ENCODE data around the gene LRRC71. TPM values are rescaled to one million over a fixed set of nuclear protein-coding genes. Genes with fewer than 3 reads are reported as not detected.

LRRC71 gene
- total RNA-seq, 1 donor = 0.36 TPM

DNA sequence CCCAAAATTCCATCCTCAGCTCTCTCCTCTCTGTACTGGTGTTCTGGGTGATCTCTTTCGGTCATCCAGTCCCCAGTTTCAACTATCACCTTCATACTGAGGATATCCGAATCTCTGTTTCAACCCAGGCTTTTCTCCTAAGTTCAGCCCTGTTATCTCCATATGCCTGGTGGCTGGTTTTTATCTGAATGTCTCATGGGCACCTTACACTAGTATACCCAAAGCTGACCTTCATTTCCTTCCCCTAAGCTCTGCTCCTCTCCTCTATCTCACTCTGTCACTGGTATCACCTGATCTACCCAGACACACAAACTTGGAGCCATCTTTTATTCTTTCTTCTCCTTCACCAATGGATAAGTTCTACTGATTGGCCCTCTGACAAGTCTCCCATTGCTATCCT is 53.0 kb downstream of the LRRC71 start:
- Histone ChIP-seq H3K79me2 (ENCODE audit: insufficient read depth, low read length) (no peaks in the 10 kb centered on the region), H3K4me2 (ENCODE audit: insufficient read depth, low read length) (no peak overlapping the region), H3K4me3 (ENCODE audit: insufficient read depth, low read length) (no peak overlapping the region), H3K27me3 (ENCODE audit: insufficient read depth, low read length) (no peaks in the 10 kb centered on the region), H2AFZ (ENCODE audit: low read length) (no peak overlapping the region), H3K4me1 (ENCODE audit: insufficient read depth, low read length) (no peaks in the 10 kb centered on the region), H4K20me1 (ENCODE audit: insufficient read depth, low read length) (no peaks in the 10 kb centered on the region), H3K27ac (ENCODE audit: low read depth, low read length) (no peak overlapping the region), H3K36me3 (ENCODE audit: insufficient read depth, low read length) (peaks cover 55% of the 10 kb centered on the region), H3K9me3 (ENCODE audit: low read depth, low read length) (no peaks in the 10 kb centered on the region)
- no peak for DNase-seq (ENCODE audit: insufficient read length, low spot score, missing footprints)
- TF ChIP-seq, protein P1, sequence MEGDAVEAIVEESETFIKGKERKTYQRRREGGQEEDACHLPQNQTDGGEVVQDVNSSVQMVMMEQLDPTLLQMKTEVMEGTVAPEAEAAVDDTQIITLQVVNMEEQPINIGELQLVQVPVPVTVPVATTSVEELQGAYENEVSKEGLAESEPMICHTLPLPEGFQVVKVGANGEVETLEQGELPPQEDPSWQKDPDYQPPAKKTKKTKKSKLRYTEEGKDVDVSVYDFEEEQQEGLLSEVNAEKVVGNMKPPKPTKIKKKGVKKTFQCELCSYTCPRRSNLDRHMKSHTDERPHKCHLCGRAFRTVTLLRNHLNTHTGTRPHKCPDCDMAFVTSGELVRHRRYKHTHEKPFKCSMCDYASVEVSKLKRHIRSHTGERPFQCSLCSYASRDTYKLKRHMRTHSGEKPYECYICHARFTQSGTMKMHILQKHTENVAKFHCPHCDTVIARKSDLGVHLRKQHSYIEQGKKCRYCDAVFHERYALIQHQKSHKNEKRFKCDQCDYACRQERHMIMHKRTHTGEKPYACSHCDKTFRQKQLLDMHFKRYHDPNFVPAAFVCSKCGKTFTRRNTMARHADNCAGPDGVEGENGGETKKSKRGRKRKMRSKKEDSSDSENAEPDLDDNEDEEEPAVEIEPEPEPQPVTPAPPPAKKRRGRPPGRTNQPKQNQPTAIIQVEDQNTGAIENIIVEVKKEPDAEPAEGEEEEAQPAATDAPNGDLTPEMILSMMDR (IDR thresholded peaks at IDR 0.05; ENCODE audit: extremely low read depth, low read depth, low read length) = no peak

DNA sequence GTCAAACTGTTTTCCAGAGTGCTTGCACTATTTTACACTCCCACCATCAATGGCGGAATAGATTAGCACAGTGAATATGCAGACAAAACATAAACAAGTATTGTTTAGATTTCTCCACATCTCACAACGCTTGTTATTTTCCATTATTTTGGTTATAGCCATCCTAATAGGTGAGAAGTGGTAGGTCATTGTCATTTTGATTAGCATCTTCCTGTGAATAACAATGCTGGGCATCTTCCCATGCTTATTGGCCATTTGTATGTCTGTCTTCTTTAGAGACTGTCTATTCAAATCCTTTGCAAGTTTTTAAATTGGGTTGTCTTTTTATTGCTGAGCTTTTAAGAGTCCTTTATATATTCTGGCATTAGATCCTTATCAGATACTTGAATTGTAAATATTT is 54.7 kb downstream of the LRRC71 start:
- H3K27me3 ChIP-seq (ENCODE audit: insufficient read depth, low read length) = no peaks in the 10 kb centered on the region
- H3K4me2 ChIP-seq (ENCODE audit: insufficient read depth, low read length) = no peak overlapping the region
- H3K4me3 ChIP-seq (ENCODE audit: insufficient read depth, low read length) = no peak overlapping the region
- H3K79me2 ChIP-seq (ENCODE audit: insufficient read depth, low read length) = no peaks in the 10 kb centered on the region
- no peaks in the 10 kb centered on the region for H3K4me1 ChIP-seq (ENCODE audit: insufficient read depth, low read length)
- no peaks in the 10 kb centered on the region for H3K9me3 ChIP-seq (ENCODE audit: low read depth, low read length)
- no peak for DNase-seq (ENCODE audit: insufficient read length, low spot score, missing footprints)
- H3K27ac ChIP-seq (ENCODE audit: low read depth, low read length) = no peak overlapping the region
- H4K20me1 ChIP-seq (ENCODE audit: insufficient read depth, low read length) = no peaks in the 10 kb centered on the region
- H2AFZ ChIP-seq (ENCODE audit: low read length) = no peak overlapping the region
- peaks cover 48% of the 10 kb centered on the region for H3K36me3 ChIP-seq (ENCODE audit: insufficient read depth, low read length)
- TF ChIP-seq, protein P1 (IDR thresholded peaks at IDR 0.05; ENCODE audit: extremely low read depth, low read depth, low read length) = no peak

DNA sequence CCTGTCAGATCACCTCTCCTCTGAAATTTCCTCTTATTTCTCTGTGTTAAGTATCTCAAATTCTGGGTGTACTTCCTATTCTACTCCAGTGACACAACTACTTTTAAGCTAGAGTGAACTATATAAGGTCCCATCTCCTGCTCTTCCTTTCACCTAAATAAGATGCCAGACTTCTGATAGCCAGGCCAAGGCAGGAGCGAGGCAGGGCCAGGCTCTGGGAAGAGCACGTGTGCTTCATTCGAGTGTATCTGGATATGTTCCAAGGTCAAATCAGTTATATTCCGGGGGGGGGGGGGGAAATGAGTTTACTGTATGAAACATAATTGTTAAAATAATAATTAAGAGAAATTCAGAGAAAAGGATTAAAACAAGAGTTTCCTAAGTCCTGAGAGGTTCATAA is 60.1 kb downstream of the LRRC71 start:
- Histone ChIP-seq H3K9me3 (ENCODE audit: low read depth, low read length) (no peaks in the 10 kb centered on the region), H4K20me1 (ENCODE audit: insufficient read depth, low read length) (no peaks in the 10 kb centered on the region), H3K4me1 (ENCODE audit: insufficient read depth, low read length) (no peaks in the 10 kb centered on the region), H3K79me2 (ENCODE audit: insufficient read depth, low read length) (no peaks in the 10 kb centered on the region), H3K4me2 (ENCODE audit: insufficient read depth, low read length) (no peak overlapping the region), H2AFZ (ENCODE audit: low read length) (no peak overlapping the region), H3K27ac (ENCODE audit: low read depth, low read length) (no peak overlapping the region), H3K27me3 (ENCODE audit: insufficient read depth, low read length) (no peaks in the 10 kb centered on the region), H3K36me3 (ENCODE audit: insufficient read depth, low read length) (peaks cover 49% of the 10 kb centered on the region), H3K4me3 (ENCODE audit: insufficient read depth, low read length) (no peak overlapping the region)
- TF ChIP-seq, protein P1 (IDR thresholded peaks at IDR 0.05; ENCODE audit: extremely low read depth, low read depth, low read length) = no peak
- no peak for DNase-seq (ENCODE audit: insufficient read length, low spot score, missing footprints)

Small RNA genes lying within 50 kb of the gene (small RNA-seq; reads per million reads assigned to genes)
- 0.52 reads per million for gene MIR765

Other genes starting within 250 kb of the LRRC71 start
- gene NES, start 243.2 kb upstream of the LRRC71 start, total RNA-seq = 0.36 and 1.5 TPM in 2 replicates
- 9.1 and 16.6 TPM in 2 replicates for gene CRABP2, start 215.0 kb upstream of the LRRC71 start, total RNA-seq
- gene METTL25B, start 192.2 kb upstream of the LRRC71 start, total RNA-seq = 8.3 and 12.7 TPM in 2 replicates
- 16.8 and 21.0 TPM in 2 replicates for gene ISG20L2, start 191.9 kb upstream of the LRRC71 start, total RNA-seq
- gene MRPL24, start 179.5 kb upstream of the LRRC71 start, total RNA-seq = 16.2 and 17.7 TPM in 2 replicates
- gene HDGF, start 169.0 kb upstream of the LRRC71 start, total RNA-seq = 167 and 177 TPM in 2 replicates
- gene PRCC, start 153.1 kb upstream of the LRRC71 start, total RNA-seq = 18.0 and 22.8 TPM in 2 replicates
- 0.29 and 0.36 TPM in 2 replicates for gene SH2D2A, start 103.8 kb upstream of the LRRC71 start, total RNA-seq
- gene INSRR, start 61.5 kb upstream of the LRRC71 start, total RNA-seq = 0.29 and 0.36 TPM in 2 replicates
- gene NTRK1, start 59.8 kb upstream of the LRRC71 start, total RNA-seq = 0.36 and 0.88 TPM in 2 replicates
- gene PEAR1, start 26.9 kb upstream of the LRRC71 start, total RNA-seq = 17.0 and 21.2 TPM in 2 replicates
- gene ARHGEF11, start 125.1 kb downstream of the LRRC71 start, total RNA-seq = 45.4 and 50.3 TPM in 2 replicates
- gene ETV3L, start 179.2 kb downstream of the LRRC71 start, total RNA-seq = not detected in 2 replicates
- gene ETV3, start 217.8 kb downstream of the LRRC71 start, total RNA-seq = 13.0 and 14.8 TPM in 2 replicates

Data from osteoblast (primary cell).